Pulmonary artery endothelial cell (primary cell): Measurements from ENCODE around the gene MAP4K2. TPM values are rescaled to one million over a fixed set of nuclear protein-coding genes. Genes with fewer than 3 reads are reported as not detected.

Experiments used
- DNase-seq: peaks from one replicate; pipeline ENCODE4 v3.0.0-alpha.2; 2011; ENCODE audit warnings: low read depth, low spot score
- total RNA-seq: library from RNA; depleted of rRNA; stranded (reverse); fragments of >200 nt; gene quantifications from 2 replicates; pipeline ENCODE4 v1.2.3, GENCODE V29; 2014

MAP4K2 gene
- total RNA-seq, 1 donor from 2014 or later = 34.8 TPM

- no peak for DNase-seq
Measured at GRCh38 chr11:64742087-64742888, 60.7 kb downstream of the MAP4K2 start.

DNA sequence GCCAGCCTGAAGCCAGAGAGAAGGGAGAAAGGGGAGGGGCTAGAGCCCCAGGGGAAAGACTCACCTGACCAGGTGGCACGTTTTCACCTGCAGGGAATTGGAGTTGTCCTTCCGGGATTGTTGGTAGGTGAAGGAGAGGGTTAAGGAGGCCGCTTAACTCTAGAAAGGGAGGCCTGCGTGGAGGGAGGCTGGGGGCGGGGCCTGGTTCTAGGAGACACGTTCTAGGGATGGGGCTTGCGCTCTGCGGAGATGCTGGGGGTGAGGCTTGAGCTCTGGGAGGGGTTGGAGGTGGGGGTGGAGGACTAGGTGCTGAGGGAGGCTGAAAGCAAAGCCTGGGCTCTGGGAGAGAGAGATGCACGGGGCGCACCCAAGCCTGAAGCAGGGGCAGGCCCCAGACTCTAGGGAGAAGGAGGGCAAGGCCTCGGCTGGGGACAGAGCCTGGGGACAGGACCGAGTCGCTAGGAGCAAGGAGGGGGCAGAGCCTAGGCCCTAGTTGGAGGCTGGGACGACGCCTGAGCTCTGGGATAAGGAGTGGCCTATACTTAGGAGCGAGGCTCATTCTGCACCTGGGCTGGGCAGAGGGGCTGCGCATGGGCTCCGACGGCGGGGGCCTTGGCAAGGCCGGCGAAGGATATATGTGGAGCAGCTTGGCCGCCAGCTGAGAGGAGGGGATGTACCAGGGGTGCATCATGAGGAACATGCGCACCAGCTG lies 61.5 kb downstream of the MAP4K2 start:
- DNase-seq = no peak

- no peak for DNase-seq
Measured at GRCh38 chr11:64739871-64740270, 63.1 kb downstream of the MAP4K2 start.

GRCh38 chr11:64736654-64737053 lies 66.4 kb downstream of the MAP4K2 start:
- no peak for DNase-seq

- no peak for DNase-seq
Measured at GRCh38 chr11:64735725-64736259, 67.2 kb downstream of the MAP4K2 start.

Other genes with a start within 250 kb of the MAP4K2 start
- not detected in 2 replicates for gene SLC22A11, start 247.3 kb downstream of the MAP4K2 start, total RNA-seq
- gene SLC22A12, start 212.0 kb downstream of the MAP4K2 start, total RNA-seq = not detected in 2 replicates
- gene NRXN2, start 80.0 kb downstream of the MAP4K2 start, total RNA-seq = not detected in 2 replicates
- 0.53 and 1.5 TPM in 2 replicates for gene RASGRP2, start 59.1 kb downstream of the MAP4K2 start, total RNA-seq
- gene PYGM, start 43.2 kb downstream of the MAP4K2 start, total RNA-seq = 0.13 and 0.35 TPM in 2 replicates
- gene SF1, start 24.7 kb downstream of the MAP4K2 start, total RNA-seq = 74.6 and 107 TPM in 2 replicates
- gene MEN1, start 7.3 kb upstream of the MAP4K2 start, total RNA-seq = 17.0 and 26.2 TPM in 2 replicates
- 0.20 and 0.25 TPM in 2 replicates for gene CDC42BPG, start 41.4 kb upstream of the MAP4K2 start, total RNA-seq
- gene EHD1, start 75.4 kb upstream of the MAP4K2 start, total RNA-seq = 110 and 122 TPM in 2 replicates
- 8.8 and 9.6 TPM in 2 replicates for gene ATG2A, start 114.0 kb upstream of the MAP4K2 start, total RNA-seq
- gene PPP2R5B, start 121.5 kb upstream of the MAP4K2 start, total RNA-seq = 9.7 and 12.1 TPM in 2 replicates
- not detected in 2 replicates for gene GPHA2, start 132.7 kb upstream of the MAP4K2 start, total RNA-seq
- gene MAJIN, start 168.9 kb upstream of the MAP4K2 start, total RNA-seq = not detected in 2 replicates
- 0.40 and 1.1 TPM in 2 replicates for gene BATF2, start 193.8 kb upstream of the MAP4K2 start, total RNA-seq
- 93.5 and 124 TPM in 2 replicates for gene ARL2, start 210.9 kb upstream of the MAP4K2 start, total RNA-seq
- 8.2 and 10.5 TPM in 2 replicates for gene SNX15, start 224.2 kb upstream of the MAP4K2 start, total RNA-seq
- 9.4 and 11.4 TPM in 2 replicates for gene SAC3D1, start 238.0 kb upstream of the MAP4K2 start, total RNA-seq